GM21717 (cell line): ENCODE results near the gene CEP170B.
"Not testable (repeated sequence)": the region's sequence is repeated elsewhere in the genome, so short reads cannot be mapped to it uniquely, and the experiment has no call there.

ENCODE experiments used
- ATAC-seq: cut with Tn5 transposase; IDR thresholded peaks from one replicate; pipeline ENCODE4 v1.9.1; 2021; ENCODE audit warnings: mild to moderate bottlenecking, moderate library complexity; ENCODE audit not compliant: unreplicated experiment

Gene CEP170B

DNA sequence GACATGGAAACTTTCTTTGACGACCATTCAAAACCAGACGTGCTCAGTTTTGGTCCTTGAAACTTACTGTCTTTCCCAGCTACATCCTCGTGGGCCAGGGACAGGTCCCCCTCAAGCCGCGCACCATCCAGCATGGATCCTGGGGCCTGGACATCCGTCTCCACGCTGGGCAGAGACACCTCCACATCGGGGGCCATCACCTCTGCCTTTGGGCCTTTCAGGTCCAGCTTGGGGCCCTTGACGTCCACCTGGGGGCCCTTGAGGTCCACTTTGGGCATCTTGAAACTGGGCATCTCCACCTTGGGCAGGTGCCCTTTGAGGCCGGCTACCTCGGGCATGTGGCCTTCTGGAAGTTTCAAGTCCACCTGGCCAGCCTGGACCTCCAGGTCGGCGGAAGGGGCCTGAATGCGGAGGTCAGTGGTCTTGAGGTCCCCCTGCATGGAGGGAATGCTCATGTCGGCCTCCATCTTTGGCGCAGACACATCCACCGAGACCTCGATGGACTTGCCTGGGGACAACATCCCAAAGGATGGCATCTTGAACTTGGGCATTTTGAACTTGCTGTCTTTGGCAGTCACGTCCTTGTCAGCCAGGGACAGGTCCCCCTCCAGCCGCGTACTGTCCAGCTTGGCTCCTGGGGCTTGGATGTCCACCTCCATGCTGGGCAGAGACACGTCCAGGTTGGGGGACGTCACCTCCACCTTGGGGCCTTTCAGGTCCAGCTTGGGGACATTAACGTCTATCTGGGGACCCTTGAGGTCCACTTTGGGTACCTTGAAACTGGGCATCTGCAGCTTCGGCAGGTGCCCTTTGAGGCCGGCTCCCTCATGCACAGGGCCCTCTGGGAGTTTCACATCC lies 76.7 kb downstream of the CEP170B start:
- ATAC-seq: no peak

DNA sequence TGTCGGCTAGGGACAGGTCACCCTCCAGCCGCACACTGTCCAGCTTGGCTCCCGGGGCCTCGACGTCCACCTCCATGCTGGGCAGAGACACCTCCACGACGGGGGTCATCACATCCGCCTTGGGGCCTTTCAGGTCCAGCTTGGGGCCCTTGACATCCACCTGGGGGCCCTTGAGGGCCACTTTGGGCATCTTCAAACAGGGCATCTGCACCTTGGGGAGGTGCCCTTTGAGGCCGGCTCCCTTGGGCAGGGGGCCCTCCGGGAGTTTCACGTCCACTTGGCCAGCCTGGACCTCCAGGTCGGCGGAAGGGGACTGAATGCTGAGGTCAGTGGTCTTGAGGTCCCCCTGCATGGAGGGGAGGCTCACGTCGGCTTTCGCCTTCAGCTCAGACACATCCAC lies 77.5 kb downstream of the CEP170B start:
- ATAC-seq: no peak

DNA sequence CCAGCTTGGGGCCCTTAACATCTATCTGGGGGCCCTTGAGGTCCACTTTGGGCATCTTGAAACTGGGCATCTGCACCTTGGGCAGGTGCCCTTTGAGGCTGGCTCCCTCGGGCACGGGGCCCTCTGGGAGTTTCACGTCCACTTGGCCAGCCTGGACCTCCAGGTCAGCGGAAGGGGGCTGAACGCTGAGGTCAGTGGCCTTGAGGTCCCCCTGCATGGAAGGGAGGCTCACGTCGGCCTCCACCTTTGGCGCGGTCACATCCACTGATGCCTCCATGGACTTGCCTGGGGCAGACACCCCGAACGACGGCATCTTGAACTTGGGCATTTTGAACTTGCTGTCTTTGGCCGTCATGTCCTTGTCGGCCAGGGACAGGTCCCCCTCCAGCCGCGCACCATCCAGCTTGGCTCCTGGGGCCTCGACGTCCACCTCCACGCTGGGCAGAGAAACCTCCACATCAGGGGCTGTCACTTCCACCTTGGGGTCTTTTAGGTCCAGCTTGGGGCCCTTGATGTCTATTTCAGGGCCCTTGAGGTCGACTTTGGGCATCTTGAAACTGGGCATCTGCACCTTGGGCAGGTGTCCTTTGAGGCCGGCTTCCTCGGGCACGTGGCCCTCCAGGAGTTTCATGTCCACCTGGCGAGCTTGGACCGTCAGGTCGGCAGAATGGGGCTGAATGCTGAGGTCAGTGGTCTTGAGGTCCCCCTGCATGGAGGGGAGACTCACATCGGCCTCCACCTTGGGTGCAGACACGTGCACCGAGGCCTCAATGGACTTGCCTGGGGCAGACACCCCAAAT lies 78.3 kb downstream of the CEP170B start:
- ATAC-seq: not testable (repeated sequence)

DNA sequence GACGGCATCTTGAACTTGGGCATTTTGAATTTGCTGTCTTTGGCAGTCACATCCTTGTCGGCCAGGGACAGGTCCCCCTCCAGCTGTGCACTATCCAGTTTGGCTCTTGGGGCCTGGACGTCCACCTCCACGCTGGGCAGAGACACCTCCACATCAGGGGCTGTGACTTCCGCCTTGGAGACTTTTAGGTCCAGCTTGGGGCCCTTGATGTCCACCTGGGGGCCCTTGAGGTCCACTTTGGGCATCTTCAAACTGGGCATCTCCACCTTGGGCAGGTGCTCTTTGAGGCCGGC lies 78.9 kb downstream of the CEP170B start:
- ATAC-seq: not testable (repeated sequence)

DNA sequence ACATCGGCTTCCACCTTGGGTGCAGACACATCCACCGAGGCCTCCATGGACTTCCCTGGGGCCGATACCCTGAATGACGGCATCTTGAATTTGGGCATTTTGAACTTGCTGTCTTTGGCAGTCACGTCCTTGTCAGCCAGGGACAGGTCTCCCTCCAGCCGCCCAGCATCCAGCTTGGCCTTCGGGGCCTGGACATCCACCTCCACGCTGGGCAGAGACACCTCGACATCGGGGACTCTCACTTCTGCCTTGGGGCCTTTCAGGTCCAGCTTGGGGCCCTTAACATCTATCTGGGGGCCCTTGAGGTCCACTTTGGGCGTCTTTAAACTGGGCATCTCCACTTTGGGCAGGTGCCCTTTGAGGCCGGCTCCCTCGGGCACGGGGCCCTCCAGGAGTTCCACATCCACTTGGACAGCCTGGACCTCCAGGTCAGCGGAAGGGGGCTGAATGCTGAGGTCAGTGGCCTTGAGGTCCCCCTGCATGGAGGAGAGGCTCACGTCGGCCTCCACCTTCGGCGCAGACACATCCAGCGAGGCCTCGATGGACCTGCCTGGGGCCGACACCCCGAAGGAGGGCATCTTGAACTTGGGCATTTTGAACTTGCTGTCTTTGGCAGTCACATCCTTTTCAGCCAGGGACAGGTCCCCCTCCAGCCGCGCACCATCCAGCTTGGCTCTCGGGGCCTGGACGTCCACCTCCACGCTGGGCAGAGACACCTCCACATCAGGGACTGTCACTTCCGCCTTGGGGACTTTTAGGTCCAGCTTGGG lies 79.6 kb downstream of the CEP170B start:
- ATAC-seq: not testable (repeated sequence)

DNA sequence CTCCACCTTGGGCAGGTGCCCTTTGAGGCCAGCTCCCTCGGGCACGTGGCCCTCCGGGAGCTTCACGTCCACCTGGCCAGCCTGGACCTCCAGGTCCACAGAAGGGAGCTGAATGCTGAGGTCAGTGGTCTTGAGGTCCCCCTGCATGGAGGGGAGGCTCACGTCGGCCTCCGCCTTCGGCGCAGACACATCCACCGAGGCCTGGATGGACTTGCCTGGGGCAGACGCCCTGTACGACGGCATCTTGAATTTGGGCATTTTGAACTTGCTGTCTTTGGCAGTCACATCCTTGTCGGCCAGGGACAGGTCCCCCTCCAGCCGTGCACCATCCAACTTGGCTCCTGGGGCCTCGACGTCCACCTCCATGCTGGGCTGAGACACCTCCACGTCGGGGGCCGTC lies 80.2 kb downstream of the CEP170B start:
- not testable (repeated sequence) for ATAC-seq
